ENCODE data around the gene NMRK2. TPM values are rescaled to one million over a fixed set of nuclear protein-coding genes. Genes with fewer than 3 reads are reported as not detected.
A peak's percentile ranks its signal among the peaks of the same experiment; 100 is the strongest.

The NMRK2 gene
- polyA plus RNA-seq, 4 donors: 0.16 to 0.25 (median 0.18) TPM; not detected in 1

DNA sequence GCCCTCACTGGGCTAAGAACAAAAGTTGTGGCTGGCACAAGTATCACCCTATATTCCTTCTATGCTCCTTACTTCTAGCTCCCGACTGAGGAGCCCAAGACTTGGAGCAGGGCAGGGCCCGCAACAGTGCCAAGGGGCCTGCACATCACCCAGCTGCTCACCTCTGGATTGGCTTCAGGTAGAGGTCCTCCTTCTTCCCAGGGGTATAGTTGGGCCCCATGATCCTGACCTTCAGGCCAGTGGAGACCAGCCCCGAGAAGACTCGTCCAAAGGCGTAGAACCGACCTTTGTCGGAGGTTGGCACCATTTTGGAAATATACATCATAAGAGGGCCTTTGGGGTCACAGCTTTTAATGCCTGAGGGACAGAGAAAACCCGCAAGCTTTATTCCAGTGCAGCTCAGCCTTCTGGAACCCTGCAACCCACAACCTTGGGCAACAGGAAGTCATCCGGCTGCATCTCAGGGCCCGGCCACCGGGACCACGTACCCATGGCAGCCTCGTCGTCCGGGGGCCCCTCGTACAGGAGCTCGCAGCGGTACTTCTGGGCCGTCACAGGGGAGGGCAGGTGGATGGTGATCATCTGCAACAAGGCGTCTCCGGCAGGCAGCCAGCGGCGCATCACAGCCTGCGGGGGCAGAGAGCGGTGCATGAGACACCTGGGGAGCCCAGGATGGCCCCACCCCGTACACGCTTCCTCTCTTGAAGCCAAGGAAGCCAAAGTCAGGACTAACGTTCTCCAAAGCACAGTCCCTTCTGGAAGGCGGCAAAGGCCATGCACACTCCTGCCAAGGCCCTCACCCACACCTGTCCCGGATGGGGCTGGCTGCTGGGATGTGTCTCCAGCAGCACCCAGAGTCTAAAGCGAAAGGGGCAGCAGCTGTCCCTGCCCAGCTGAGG is 47.7 kb downstream of the NMRK2 start:
- DNase-seq (ENCODE audit: low read depth in 4 of 4, low spot score in 2 of 4): no peak

DNA sequence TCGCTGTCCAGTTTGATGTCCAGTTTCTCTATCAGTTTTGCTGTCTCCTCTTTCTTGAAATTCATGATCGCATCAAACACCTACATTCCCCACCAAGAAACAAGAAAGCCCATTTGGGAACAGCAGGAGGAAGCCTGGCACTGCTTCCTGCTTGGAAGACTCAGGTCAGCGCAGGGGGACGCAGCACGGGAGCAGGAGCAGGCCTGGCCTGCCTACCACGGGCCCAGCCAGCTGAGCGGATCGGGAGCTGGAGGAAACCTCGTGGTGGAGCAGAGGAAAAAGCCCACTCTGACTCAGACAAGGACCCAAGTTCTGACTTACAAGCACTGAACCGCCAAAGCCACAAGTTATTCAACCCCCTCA is 48.5 kb downstream of the NMRK2 start:
- no peak for DNase-seq (ENCODE audit: low read depth in 4 of 4, low spot score in 2 of 4)

DNA sequence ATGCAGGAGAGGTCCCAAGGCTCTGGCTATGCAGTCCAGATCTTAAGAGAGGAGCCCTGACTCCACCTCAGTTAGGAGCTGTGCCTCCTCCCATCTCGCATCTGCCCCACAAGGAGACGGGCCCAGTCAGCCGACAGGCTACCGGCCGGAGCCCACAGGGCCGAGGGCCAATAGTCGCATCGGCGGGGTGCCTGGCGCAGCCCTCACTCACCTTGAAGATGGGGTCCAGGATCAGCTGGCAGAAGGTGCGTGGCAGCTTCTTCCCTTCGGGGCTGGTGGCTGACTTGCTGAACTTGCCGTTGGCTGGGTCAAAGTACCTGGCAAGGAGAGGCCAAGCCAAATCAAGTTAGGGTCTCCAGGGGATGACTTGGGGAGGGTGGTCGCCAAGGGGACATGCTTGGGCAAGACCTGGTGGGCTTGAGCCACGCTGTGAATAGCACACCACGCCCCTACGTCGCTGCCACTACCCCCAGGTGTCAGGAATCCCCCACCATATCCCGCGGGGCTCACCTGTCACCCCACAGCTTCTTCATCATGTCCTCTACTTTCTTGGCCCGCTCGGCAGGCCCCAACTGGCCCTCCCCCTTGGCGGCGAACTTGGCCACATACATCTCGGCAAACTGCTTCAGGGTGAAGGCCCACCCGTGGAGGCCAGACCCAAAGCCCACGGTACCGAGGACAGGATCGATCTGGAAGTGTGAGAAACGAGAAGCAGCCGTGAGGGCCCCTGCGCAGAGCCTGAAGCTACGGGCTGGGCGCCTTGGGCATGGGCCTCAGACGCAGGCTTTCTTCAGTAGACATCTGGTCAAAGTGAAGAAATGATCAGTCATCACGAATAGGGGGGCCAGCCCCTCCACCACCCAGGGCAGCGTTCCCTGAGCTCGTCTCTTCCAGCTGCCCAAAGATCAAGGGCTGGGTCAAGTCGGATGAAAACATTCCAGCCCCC is 49.1 kb downstream of the NMRK2 start:
- DNase-seq (ENCODE audit: low read depth in 4 of 4, low spot score in 2 of 4): no peak

DNA sequence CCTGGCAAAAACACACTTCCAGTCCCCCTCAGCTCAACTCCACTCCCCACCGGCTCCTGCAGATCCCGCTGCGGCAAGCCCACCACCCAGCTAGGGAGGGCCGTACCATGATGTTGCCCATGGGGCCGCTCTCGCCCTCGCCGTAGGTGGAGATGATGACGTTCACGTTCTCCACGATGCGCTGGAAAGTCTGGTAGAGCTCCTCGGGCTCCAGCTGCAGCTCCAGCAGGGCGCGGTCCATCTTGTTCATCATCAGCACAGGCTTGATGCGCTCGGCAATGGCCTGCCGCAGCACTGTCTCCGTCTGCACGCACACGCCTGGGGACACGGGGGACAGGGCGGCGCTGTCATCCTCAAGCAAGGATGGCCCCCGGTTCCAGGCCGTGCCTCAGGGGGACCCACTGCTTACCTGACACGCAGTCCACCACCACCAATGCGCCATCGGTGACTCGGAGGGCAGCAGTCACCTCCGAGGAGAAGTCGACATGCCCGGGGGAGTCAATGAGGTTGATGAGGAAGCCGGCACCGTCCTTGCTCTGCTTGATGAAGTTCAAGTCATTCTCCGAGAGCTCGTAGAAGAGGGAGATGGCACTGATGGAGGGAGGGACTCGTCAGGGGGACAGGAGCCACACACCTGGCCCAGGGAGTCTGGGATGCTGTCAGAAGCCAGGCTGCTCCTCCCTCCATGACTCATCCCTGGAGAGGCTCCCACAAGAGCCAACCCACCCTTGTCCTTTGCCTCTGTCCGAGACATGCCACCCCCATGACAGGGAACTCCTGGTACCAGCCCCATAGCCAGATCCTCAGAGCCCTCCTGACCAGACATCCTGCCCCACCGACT is 50.1 kb downstream of the NMRK2 start:
- DNase-seq (ENCODE audit: low read depth in 4 of 4, low spot score in 2 of 4): no peak

DNA sequence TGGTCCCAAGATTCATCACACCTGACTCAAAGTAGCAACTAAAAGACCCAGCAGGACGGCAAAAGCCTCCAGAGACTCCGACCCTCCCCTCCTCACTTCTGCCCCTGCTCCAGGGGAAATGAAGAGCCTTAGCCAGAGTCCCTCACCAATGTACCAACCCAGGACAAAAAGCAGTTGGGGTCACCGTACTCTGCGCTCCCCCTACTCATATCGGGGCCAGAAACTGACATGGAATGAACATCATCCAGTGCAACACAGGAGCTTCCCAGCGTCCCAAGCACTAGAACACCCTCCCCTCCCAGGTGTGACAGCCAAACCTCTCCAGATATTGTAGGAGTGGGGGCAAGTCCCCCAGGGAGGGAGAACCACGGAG is 50.7 kb downstream of the NMRK2 start:
- no peak for DNase-seq (ENCODE audit: low read depth in 4 of 4, low spot score in 2 of 4)

DNA sequence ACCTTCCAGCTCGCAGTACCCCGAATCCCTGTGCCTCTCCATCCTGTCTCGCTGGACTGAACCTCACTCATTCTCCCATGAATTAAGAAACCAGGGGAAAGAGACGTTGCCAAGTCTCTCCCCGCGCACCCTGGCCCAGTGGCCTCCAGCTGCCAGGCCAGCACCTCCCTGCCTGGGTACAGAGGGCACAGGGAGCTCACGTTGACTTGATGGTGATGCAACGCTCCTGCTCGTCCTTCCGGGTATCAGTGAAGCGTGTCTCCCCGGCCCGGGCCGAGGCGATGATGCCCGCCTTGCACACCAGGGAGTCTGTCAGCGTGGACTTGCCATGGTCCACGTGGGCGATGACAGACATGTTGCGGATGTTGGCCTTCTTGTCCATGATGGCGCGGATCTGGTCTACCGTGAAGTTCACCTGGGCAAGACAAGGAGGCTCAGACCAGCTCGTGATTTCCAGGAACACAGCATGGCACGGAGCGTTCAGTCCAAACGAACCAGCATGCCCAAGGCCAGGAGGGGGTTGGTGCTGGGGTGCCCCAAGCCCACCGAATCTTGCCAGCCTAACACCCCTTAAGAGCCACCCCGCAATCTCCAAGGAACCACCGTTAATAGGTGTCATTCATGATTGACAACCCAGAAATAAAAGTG is 51.2 kb downstream of the NMRK2 start:
- no peak for DNase-seq (ENCODE audit: low read depth in 4 of 4, low spot score in 2 of 4)

DNA sequence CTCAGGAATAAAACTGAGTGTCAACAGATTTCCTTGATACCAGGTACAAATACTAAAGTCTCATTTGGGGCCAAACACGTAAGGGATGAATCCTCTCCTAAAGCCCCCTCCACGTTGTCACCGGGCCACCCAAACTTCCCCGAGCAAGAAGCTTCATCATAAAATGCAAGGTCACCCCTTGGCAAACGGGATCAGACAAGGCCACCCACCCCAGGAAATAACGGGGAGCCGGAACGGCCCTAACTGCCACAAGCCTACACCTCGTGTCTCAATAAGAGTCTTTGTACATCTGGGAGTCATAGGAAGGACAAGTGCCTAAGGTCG is 51.7 kb downstream of the NMRK2 start:
- DNase-seq (ENCODE audit: low read depth in 4 of 4, low spot score in 2 of 4): no peak

DNA sequence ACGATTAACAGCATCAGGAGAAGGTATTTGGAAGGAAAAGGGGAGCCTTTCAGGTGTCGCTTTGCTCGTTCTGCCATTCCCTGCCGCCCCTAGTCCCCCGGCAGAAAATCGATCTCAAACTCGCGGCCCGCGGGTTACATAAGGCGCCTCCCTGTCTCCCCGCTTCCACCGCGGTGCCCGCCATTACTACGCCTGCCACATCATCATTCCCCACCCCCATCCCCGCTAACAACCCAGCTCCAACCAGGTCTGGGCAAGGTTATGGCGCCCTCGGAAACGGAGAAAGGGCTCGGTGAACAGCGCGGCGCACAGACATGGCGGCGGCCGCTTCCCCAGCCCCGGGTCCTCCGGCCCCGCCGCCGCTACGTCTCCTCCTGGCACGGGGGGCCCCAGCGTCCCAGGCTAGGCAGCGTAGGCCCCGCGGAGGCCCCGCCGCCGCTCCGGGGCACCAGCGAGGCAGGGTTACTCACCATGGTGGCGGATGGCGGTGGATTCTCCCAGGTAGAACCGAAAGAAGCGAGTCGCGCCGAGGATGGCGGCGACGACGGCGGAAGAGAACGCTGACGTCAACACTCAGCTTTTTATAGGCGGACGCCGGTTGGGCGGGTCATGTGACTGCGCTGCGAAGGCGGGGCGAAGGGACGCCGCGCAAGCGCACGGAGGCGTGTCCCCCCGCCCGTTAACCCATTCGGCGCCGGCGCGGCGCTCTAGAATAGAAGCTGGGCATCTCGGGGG is 52.2 kb downstream of the NMRK2 start, which contains the start of gene EEF2:
Gene EEF2, minus strand, starts transcription at position 556 of the 735 bp plus-strand sequence. Its CDS starts 83 bp downstream, at position 473.
- DNase-seq (ENCODE audit: low read depth in 4 of 4, low spot score in 2 of 4): peak in 3 of 4 donors; percentile 85 to 86 (median 85)

DNA sequence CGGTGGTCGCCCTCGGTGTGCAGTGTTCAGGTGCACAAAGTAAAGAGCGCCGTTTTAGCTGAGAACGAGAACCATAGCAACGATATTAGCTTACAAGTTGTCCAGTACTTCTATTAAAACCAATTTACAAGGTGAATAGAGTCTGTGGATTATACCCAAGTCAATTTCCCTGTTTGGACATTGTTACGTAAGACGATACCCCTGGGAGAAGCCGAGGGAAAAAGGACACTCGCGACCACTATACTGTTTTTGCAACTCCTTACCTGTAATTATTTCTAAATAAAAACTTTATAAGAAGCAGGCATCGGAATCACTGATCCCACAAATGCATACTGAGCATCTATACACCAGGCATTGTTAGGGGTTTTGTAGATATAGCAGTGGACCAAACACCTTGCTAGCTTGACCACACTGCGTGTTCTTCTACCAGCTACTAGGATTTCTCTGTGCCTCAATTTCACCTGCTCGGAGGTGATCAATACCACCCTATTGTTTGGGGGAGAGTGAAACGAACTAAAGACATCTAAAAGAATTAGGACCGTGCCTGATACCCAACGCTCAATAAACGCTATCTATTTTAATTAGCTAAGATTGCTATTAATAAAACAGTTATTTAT is 52.9 kb downstream of the NMRK2 start:
- DNase-seq (ENCODE audit: low read depth in 4 of 4, low spot score in 2 of 4): no peak

DNA sequence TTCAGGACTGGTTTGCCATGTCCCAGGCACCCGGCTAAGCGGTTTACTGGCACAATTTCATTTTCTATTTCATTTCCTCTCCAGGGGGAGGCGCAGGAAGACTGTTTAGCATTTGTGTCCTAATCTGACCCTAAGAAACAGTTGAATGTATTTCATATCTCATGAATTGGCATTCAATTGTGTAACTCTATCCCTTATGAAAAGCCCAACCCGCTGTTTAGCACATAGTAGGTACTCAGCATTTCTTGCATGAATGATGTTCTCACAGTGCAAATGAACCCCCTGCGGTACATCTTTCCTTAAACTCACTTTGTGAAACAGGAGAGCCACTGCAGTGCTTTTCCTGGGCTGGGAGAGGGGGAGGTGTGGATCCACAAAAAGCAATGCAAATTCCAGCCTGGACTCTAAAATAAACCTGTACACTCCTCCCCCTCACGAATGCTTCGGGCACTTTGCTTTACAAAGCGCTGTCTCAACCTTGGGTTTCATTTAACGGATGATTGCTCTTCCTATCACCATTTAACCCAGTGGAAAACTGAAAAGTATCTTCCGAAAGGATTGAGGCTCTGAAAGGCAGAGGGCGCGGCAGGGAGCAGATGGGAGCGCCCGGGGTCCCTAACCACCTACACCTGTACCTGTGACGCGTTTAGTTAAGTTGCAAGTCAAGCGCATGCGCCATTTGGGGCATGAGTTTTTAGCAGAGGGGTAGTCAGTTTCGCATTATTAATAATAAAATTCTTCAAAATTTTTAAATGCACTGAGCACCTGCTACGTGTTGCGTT is 53.6 kb downstream of the NMRK2 start:
- peak in 1 of 4 donors; percentile 72 for DNase-seq (ENCODE audit: low read depth in 4 of 4, low spot score in 2 of 4)

DNA sequence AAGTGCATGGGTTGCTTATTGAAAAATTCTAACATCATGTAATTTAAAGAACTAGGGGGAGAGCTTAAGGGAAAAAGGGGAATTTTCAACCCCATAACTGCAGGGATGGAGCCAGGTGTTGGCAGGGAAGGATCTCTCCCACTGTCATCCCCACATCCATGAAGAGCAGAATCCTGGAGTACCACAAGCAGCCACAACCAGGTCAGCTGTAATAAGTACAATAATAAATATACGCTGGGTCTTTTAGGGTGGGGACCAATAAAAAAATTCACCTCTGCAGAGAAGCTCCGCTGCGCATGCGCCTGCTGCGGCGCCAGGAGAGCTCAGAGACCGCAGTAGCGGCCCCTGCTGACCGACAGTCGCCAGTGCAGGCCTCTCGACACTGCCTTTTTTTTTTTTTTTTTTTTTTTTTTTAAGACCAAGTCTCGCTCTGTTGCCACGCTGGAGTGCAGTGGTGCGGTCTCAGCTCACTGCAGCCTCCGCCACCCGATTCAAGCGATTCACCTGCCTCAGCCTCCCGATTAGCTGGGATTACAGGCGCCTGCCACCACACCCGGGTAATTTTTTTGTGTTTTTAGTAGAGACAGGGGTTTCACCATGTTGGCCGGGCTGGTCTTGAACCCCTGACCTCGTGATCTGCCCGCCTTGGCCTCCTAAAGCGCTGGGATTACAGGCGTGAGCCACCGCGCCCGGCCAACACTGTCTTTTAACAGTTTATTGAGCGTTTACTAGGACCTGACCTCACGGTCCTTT is 54.9 kb downstream of the NMRK2 start:
- peak in 1 of 4 donors; percentile 74 for DNase-seq (ENCODE audit: low read depth in 4 of 4, low spot score in 2 of 4)

DNA sequence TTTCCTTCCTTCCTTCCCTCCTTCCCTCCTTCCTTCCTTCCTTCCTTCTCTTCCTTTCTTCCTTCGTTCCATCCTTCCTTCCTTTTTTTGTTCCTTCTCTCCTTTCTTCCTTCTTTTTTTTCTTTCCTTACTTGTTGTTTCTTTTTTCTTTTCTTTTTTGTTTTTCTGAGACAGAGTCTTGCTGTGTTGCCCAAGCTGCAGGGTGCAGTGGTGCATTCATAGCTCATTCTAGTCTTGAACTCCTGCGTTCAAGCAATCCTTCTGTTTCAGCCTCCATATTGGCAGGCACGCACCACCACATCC is 57.9 kb downstream of the NMRK2 start:
- no peak for DNase-seq (ENCODE audit: low read depth in 4 of 4, low spot score in 2 of 4)

Other genes starting within 250 kb of the NMRK2 start
- gene PIP5K1C, start 232.6 kb upstream of the NMRK2 start, polyA plus RNA-seq (ENCODE audit: insufficient read length in 4 of 4): 10 to 100 TPM; 18.3 to 37.0 (median 28.8) TPM
- 10 to 100 TPM in 3 of 4 donors, 1 to 10 TPM in 1; 8.6 to 16.0 (median 11.3) TPM for gene TJP3, start 224.7 kb upstream of the NMRK2 start, polyA plus RNA-seq (ENCODE audit: insufficient read length in 4 of 4)
- 10 to 100 TPM; 12.8 to 25.4 (median 19.9) TPM for gene APBA3, start 171.4 kb upstream of the NMRK2 start, polyA plus RNA-seq (ENCODE audit: insufficient read length in 4 of 4)
- gene MRPL54, start 170.4 kb upstream of the NMRK2 start, polyA plus RNA-seq (ENCODE audit: insufficient read length in 4 of 4): 10 to 100 TPM; 30.6 to 58.9 (median 37.0) TPM
- gene RAX2, start 160.8 kb upstream of the NMRK2 start, polyA plus RNA-seq (ENCODE audit: insufficient read length in 4 of 4): under 1 TPM in 1 of 4 donors, not detected in 3; 0.06 TPM
- 1 to 10 TPM in 3 of 4 donors, under 1 TPM in 1; 0.96 to 2.1 (median 1.8) TPM for gene MATK, start 146.7 kb upstream of the NMRK2 start, polyA plus RNA-seq (ENCODE audit: insufficient read length in 4 of 4)
- 1 to 10 TPM; 1.2 to 2.8 (median 1.8) TPM for gene ZFR2, start 64.0 kb upstream of the NMRK2 start, polyA plus RNA-seq (ENCODE audit: insufficient read length in 4 of 4)
- under 1 TPM; 0.16 to 0.95 (median 0.53) TPM for gene ATCAY, start 52.4 kb upstream of the NMRK2 start, polyA plus RNA-seq (ENCODE audit: insufficient read length in 4 of 4)
- gene DAPK3, start 38.0 kb downstream of the NMRK2 start, polyA plus RNA-seq (ENCODE audit: insufficient read length in 4 of 4): 10 to 100 TPM; 34.4 to 52.3 (median 47.1) TPM
- gene EEF2, start 52.4 kb downstream of the NMRK2 start, polyA plus RNA-seq (ENCODE audit: insufficient read length in 4 of 4): 1,000 to 10,000 TPM; 1,516 to 2,178 (median 1,698) TPM
- gene PIAS4, start 74.7 kb downstream of the NMRK2 start, polyA plus RNA-seq (ENCODE audit: insufficient read length in 4 of 4): 10 to 100 TPM; 29.0 to 50.9 (median 36.3) TPM
- 10 to 100 TPM in 3 of 4 donors, 1 to 10 TPM in 1; 7.6 to 15.6 (median 11.8) TPM for gene ZBTB7A, start 133.8 kb downstream of the NMRK2 start, polyA plus RNA-seq (ENCODE audit: insufficient read length in 4 of 4)
- 100 to 1,000 TPM in 3 of 4 donors, 10 to 100 TPM in 1; 81.9 to 151 (median 130) TPM for gene MAP2K2, start 191.1 kb downstream of the NMRK2 start, polyA plus RNA-seq (ENCODE audit: insufficient read length in 4 of 4)
- 1 to 10 TPM in 3 of 4 donors, under 1 TPM in 1; 0.65 to 1.7 (median 1.4) TPM for gene CREB3L3, start 220.6 kb downstream of the NMRK2 start, polyA plus RNA-seq (ENCODE audit: insufficient read length in 4 of 4)
- 10 to 100 TPM; 14.8 to 28.3 (median 22.7) TPM for gene SIRT6, start 249.5 kb downstream of the NMRK2 start, polyA plus RNA-seq (ENCODE audit: insufficient read length in 4 of 4)
- gene ANKRD24, start 249.6 kb downstream of the NMRK2 start, polyA plus RNA-seq (ENCODE audit: insufficient read length in 4 of 4): 1 to 10 TPM in 3 of 4 donors, under 1 TPM in 1; 0.95 to 1.8 (median 1.4) TPM

All from left renal cortex interstitium (tissue), 4 donors.